GM12891 (cell line): ENCODE data around the gene NXN.

Experiments
- POLR2A ChIP-seq: IDR thresholded peaks from 2 replicates; pipeline ENCODE4 v1.6.1; 2011; ENCODE audit warnings: low read depth, low read length, control low read depth
- POLR2AphosphoS5 ChIP-seq: IDR thresholded peaks from 2 replicates; pipeline ENCODE4 v1.6.1; 2011; ENCODE audit warnings: low read depth, low read length, control low read depth
- SPI1 ChIP-seq: IDR thresholded peaks from 2 replicates; pipeline ENCODE4 v1.6.1; 2011; ENCODE audit warnings: low read depth, low read length, control low read depth
- TAF1 ChIP-seq: IDR thresholded peaks from 2 replicates; pipeline ENCODE4 v1.6.1; 2011; ENCODE audit warnings: low read depth, low read length, control low read depth

- TF ChIP-seq POLR2A (no peak), POLR2AphosphoS5 (no peak), TAF1 (no peak), SPI1 (no peak)
Observed at GRCh38 chr17:855569-855968, 124.0 kb downstream of the NXN start.
